Hepatocyte (in vitro differentiated cells): ENCODE measurements around the gene POU3F3. TPM values are rescaled to one million over a fixed set of nuclear protein-coding genes. Genes with fewer than 3 reads are reported as not detected.

Experiments
- DNase-seq: peaks from one replicate; pipeline ENCODE4 v3.0.0-alpha.2; 2016; ENCODE audit warnings: low spot score
- H2AFZ ChIP-seq: fragments of 200-600 bp; sonication (generic); 2 replicates; pipeline ENCODE4 v1.6.0; 2016; ENCODE audit warnings: antibody characterized with exemption, mild to moderate bottlenecking
- H3K27ac ChIP-seq: fragments of 200-600 bp; sonication (generic); 2 replicates; pipeline ENCODE4 v1.5.1; 2016; ENCODE audit warnings: mild to moderate bottlenecking
- H3K27me3 ChIP-seq: fragments of 200-600 bp; sonication (generic); 2 replicates; pipeline ENCODE4 v1.6.1; 2016
- H3K36me3 ChIP-seq: fragments of 200-600 bp; sonication (generic); replicated peaks from 2 replicates; pipeline ENCODE4 v1.5.1; 2016; ENCODE audit warnings: low read depth; ENCODE audit not compliant: insufficient read depth
- H3K4me1 ChIP-seq: fragments of 200-600 bp; sonication (generic); 2 replicates; pipeline ENCODE4 v1.5.1; 2016; ENCODE audit warnings: mild to moderate bottlenecking, moderate library complexity; ENCODE audit not compliant: insufficient read depth
- H3K4me2 ChIP-seq: fragments of 200-600 bp; sonication (generic); 2 replicates; pipeline ENCODE4 v1.6.0; 2016
- H3K4me3 ChIP-seq: fragments of 200-600 bp; sonication (generic); 2 replicates; pipeline ENCODE4 v1.5.1; 2016; ENCODE audit warnings: mild to moderate bottlenecking
- H3K79me2 ChIP-seq: fragments of 200-600 bp; sonication (generic); 2 replicates; pipeline ENCODE4 v1.6.0; 2017; ENCODE audit warnings: mild to moderate bottlenecking
- H3K9me2 ChIP-seq: fragments of 200-600 bp; sonication (generic); replicated peaks from 2 replicates; pipeline ENCODE4 v1.6.0; 2017; ENCODE audit warnings: mild to moderate bottlenecking; ENCODE audit not compliant: insufficient read depth
- H3K9me3 ChIP-seq: fragments of 200-600 bp; sonication (generic); 2 replicates; pipeline ENCODE4 v1.5.1; 2016; ENCODE audit warnings: low read depth, mild to moderate bottlenecking
- H4K20me1 ChIP-seq: fragments of 200-600 bp; sonication (generic); 2 replicates; pipeline ENCODE4 v1.6.0; 2016; ENCODE audit warnings: mild to moderate bottlenecking; ENCODE audit not compliant: insufficient read depth, poor library complexity, severe bottlenecking
- CTCF ChIP-seq: fragments of 200-600 bp; sonication (generic); IDR thresholded peaks from 2 replicates; pipeline ENCODE4 v1.5.1; 2016; ENCODE audit warnings: antibody characterized with exemption, mild to moderate bottlenecking; ENCODE audit not compliant: poor library complexity
- EZH2 ChIP-seq: fragments of 200-600 bp; sonication (generic); IDR thresholded peaks from 2 replicates; pipeline ENCODE4 v1.6.1; 2016; ENCODE audit warnings: antibody characterized with exemption, mild to moderate bottlenecking, borderline replicate concordance
- EZH2phosphoT487 ChIP-seq: fragments of 200-600 bp; sonication (generic); IDR thresholded peaks from one replicate; pipeline ENCODE4 v1.6.1; 2018; ENCODE audit warnings: antibody characterized with exemption, mild to moderate bottlenecking, low read depth, moderate library complexity; ENCODE audit not compliant: unreplicated experiment, severe bottlenecking
- WGBS: methylation state at CpG from one replicate; pipeline ENCODE4 v1.1.6; 2016; ENCODE audit warnings: low lambda C conversion rate; ENCODE audit errors: missing lambda C conversion rate; 5-methylcytosine and 5-hydroxymethylcytosine counted together
- polyA plus RNA-seq: library from polyadenylated mRNA; unstranded; fragments of >200 nt; fragmentation: Nextera tagmentation; extraction: Ambion mirVana; gene quantifications from 2 replicates; pipeline ENCODE4 v1.2.1, GENCODE V29; 2016
- total RNA-seq: library from RNA; depleted of rRNA; stranded (reverse); fragments of >200 nt; gene quantifications from 2 replicates; pipeline ENCODE4 v1.2.3, GENCODE V29; 2014

POU3F3 gene
- total and polyA plus RNA-seq, 2 experiments from 2014 or later = not detected

- Histone ChIP-seq H3K9me3 (no peaks in the 10 kb centered on the region), H2AFZ (no peak overlapping the region), H4K20me1 (no peaks in the 10 kb centered on the region), H3K27me3 (peaks cover 83% of the 10 kb centered on the region), H3K4me2 (no peak overlapping the region), H3K4me1 (peaks cover 4% of the 10 kb centered on the region), H3K9me2 (no peaks in the 10 kb centered on the region), H3K4me3 (no peak overlapping the region), H3K36me3 (no peaks in the 10 kb centered on the region), H3K27ac (no peak overlapping the region), H3K79me2 (no peaks in the 10 kb centered on the region)
- no peak for DNase-seq
- TF ChIP-seq EZH2phosphoT487 = peak; percentile 42
- no peak for TF ChIP-seq EZH2
- no peak for TF ChIP-seq CTCF
- 12% methylated on average over 18 of the region's 18 CpGs for WGBS
These were observed 4.4 kb downstream of the POU3F3 start for GRCh38 chr2:104858006-104858978.

GRCh38 chr2:104859291-104859765 is 5.4 kb downstream of the POU3F3 start:
- H4K20me1 ChIP-seq = no peaks in the 10 kb centered on the region
- no peak overlapping the region for H3K27ac ChIP-seq
- H3K4me3 ChIP-seq = no peak overlapping the region
- peaks cover 85% of the 10 kb centered on the region for H3K27me3 ChIP-seq
- H2AFZ ChIP-seq = no peak overlapping the region
- TF ChIP-seq CTCF (no peak), EZH2 (peak; percentile 30), EZH2phosphoT487 (no peak)
- no peaks in the 10 kb centered on the region for H3K36me3 ChIP-seq
- H3K9me3 ChIP-seq = no peaks in the 10 kb centered on the region
- H3K4me2 ChIP-seq = no peak overlapping the region
- no peaks in the 10 kb centered on the region for H3K9me2 ChIP-seq
- no peaks in the 10 kb centered on the region for H3K79me2 ChIP-seq
- H3K4me1 ChIP-seq = peaks cover 3% of the 10 kb centered on the region
- 8% methylated on average over 5 of the region's 5 CpGs for WGBS
- DNase-seq = no peak

GRCh38 chr2:104859766-104860450 is 6.0 kb downstream of the POU3F3 start:
- no peak overlapping the region for H3K4me2 ChIP-seq
- H3K27me3 ChIP-seq = peaks cover 85% of the 10 kb centered on the region
- TF ChIP-seq CTCF (no peak), EZH2 (no peak), EZH2phosphoT487 (no peak)
- H4K20me1 ChIP-seq = no peaks in the 10 kb centered on the region
- H3K9me3 ChIP-seq = no peaks in the 10 kb centered on the region
- no peak overlapping the region for H3K27ac ChIP-seq
- H3K4me3 ChIP-seq = no peak overlapping the region
- WGBS = 7% methylated on average over 1 of the region's 1 CpG
- H3K9me2 ChIP-seq = no peaks in the 10 kb centered on the region
- H2AFZ ChIP-seq = no peak overlapping the region
- no peaks in the 10 kb centered on the region for H3K79me2 ChIP-seq
- no peak for DNase-seq
- H3K36me3 ChIP-seq = no peaks in the 10 kb centered on the region
- H3K4me1 ChIP-seq = peaks cover 3% of the 10 kb centered on the region
